GM23338 (cell line): ENCODE measurements around the gene POLA1. TPM values are rescaled to one million over a fixed set of nuclear protein-coding genes. Genes with fewer than 3 reads are reported as not detected.

Experiments
- ATAC-seq: fragments of 200-7000 bp; cut with Tn5 transposase; 3 replicates; pipeline ENCODE4 v1.9.1; 2020
- DNase-seq: peaks from one replicate; pipeline ENCODE4 v3.0.0-alpha.2; 2015; ENCODE audit warnings: low spot score
- H2AFZ ChIP-seq: fragments of 200-600 bp; sonication (generic); 2 replicates; pipeline ENCODE4 v1.8.0; 2016; ENCODE audit warnings: antibody characterized with exemption, mild to moderate bottlenecking, moderate library complexity
- H3F3A ChIP-seq: fragments of 200-600 bp; sonication (generic); replicated peaks from 2 replicates; pipeline ENCODE4 v1.8.0; 2017; ENCODE audit warnings: antibody characterized with exemption, mixed run types, low read depth
- H3K27ac ChIP-seq: fragments of 200-600 bp; sonication (generic); 2 replicates; pipeline ENCODE4 v1.6.1; 2016; ENCODE audit warnings: low read depth
- H3K27me3 ChIP-seq: fragments of 200-600 bp; sonication (generic); 2 replicates; pipeline ENCODE4 v1.8.0; 2016; ENCODE audit warnings: mild to moderate bottlenecking, mixed run types, moderate library complexity; ENCODE audit not compliant: insufficient read depth
- H3K36me3 ChIP-seq: fragments of 200-600 bp; sonication (generic); 2 replicates; pipeline ENCODE4 v1.8.0; 2016; ENCODE audit warnings: mild to moderate bottlenecking; ENCODE audit not compliant: insufficient read depth
- H3K4me1 ChIP-seq: fragments of 200-600 bp; sonication (generic); 2 replicates; pipeline ENCODE4 v1.8.0; 2016; ENCODE audit warnings: mild to moderate bottlenecking, moderate library complexity; ENCODE audit not compliant: insufficient read depth
- H3K4me2 ChIP-seq: fragments of 200-600 bp; sonication (generic); 2 replicates; pipeline ENCODE4 v1.7.1; 2017; ENCODE audit warnings: mixed run types
- H3K4me3 ChIP-seq: fragments of 200-600 bp; sonication (generic); 2 replicates; pipeline ENCODE4 v1.6.1; 2016; ENCODE audit warnings: mixed run types
- H3K79me2 ChIP-seq: fragments of 200-600 bp; sonication (generic); replicated peaks from 2 replicates; pipeline ENCODE4 v1.8.0; 2017; ENCODE audit warnings: mild to moderate bottlenecking; ENCODE audit not compliant: insufficient read depth
- H3K9me2 ChIP-seq: fragments of 200-600 bp; sonication (generic); 2 replicates; pipeline ENCODE4 v1.8.0; 2017; ENCODE audit not compliant: insufficient read depth
- H4K20me1 ChIP-seq: fragments of 200-600 bp; sonication (generic); replicated peaks from 2 replicates; pipeline ENCODE4 v1.8.0; 2017; ENCODE audit warnings: mild to moderate bottlenecking; ENCODE audit not compliant: insufficient read depth
- H3K27ac Mint-ChIP-seq: 2 replicates; pipeline ENCODE4 v1.8.0; 2020; ENCODE audit warnings: inconsistent platforms, mild to moderate bottlenecking, moderate library complexity, mixed read lengths
- H3K27me3 Mint-ChIP-seq: 3 replicates; pipeline ENCODE4 v1.8.0; 2022; ENCODE audit warnings: low read depth, mild to moderate bottlenecking, moderate library complexity, mixed read lengths, inconsistent platforms; ENCODE audit not compliant: insufficient read depth, poor library complexity
- H3K36me3 Mint-ChIP-seq: 3 replicates; pipeline ENCODE4 v1.8.0; 2021; ENCODE audit warnings: low read depth, mild to moderate bottlenecking, inconsistent platforms, moderate library complexity, mixed read lengths
- H3K4me1 Mint-ChIP-seq: 3 replicates; pipeline ENCODE4 v1.8.0; 2020; ENCODE audit warnings: mild to moderate bottlenecking, inconsistent platforms, mixed read lengths
- H3K4me3 Mint-ChIP-seq: 3 replicates; pipeline ENCODE4 v1.8.0; 2021; ENCODE audit warnings: moderate library complexity, mild to moderate bottlenecking, inconsistent platforms, mixed read lengths
- H3K9me3 Mint-ChIP-seq: 3 replicates; pipeline ENCODE4 v1.8.0; 2020; ENCODE audit warnings: moderate library complexity, mild to moderate bottlenecking, inconsistent platforms, mixed read lengths
- ETS1 ChIP-seq: IDR thresholded peaks from 2 replicates; pipeline ENCODE4 v1.6.1; 2016; ENCODE audit warnings: antibody characterized with exemption
- EZH2phosphoT487 ChIP-seq: fragments of 200-600 bp; sonication (generic); IDR thresholded peaks from one replicate; pipeline ENCODE4 v1.8.1; 2018; ENCODE audit warnings: antibody characterized with exemption; ENCODE audit not compliant: unreplicated experiment
- NANOG ChIP-seq: IDR thresholded peaks from 2 replicates; pipeline ENCODE4 v1.6.1; 2016; ENCODE audit warnings: antibody characterized with exemption, borderline replicate concordance
- POLR2AphosphoS5 ChIP-seq: IDR thresholded peaks from 2 replicates; pipeline ENCODE4 v1.6.1; 2016; ENCODE audit warnings: antibody characterized with exemption, low read depth
- STAT1 ChIP-seq: IDR thresholded peaks from one replicate; pipeline ENCODE4 v1.6.1; 2016; ENCODE audit warnings: antibody characterized with exemption; ENCODE audit not compliant: unreplicated experiment
- ZNF114 ChIP-seq: fragments of 250-450 bp; sonication (Bioruptor Pico); IDR thresholded peaks from 2 replicates; pipeline ENCODE4 v1.5.0; 2020; ENCODE audit warnings: mild to moderate bottlenecking, moderate library complexity
- ZNF331 ChIP-seq: fragments of 250-450 bp; sonication (Bioruptor Pico); IDR thresholded peaks from 2 replicates; pipeline ENCODE4 v1.5.0; 2020; ENCODE audit warnings: low read depth, mild to moderate bottlenecking, moderate library complexity
- polyA plus RNA-seq: library from polyadenylated mRNA; unstranded; fragments of >200 nt; fragmentation: Nextera tagmentation; extraction: Ambion mirVana; gene quantifications from 2 replicates; pipeline ENCODE4 v1.2.1, GENCODE V29; 2016
- total RNA-seq: library from RNA; depleted of rRNA; stranded (reverse); fragments of >200 nt; shearing (Covaris generic); gene quantifications from 2 replicates; pipeline ENCODE4 v1.2.3, GENCODE V29; 2014
- TF ChIP-seq, protein P1 (sequence below), 2 experiments: fragments of 200-600 bp in 1 of 2; sonication (generic) in 1 of 2; conservative IDR thresholded peaks; 2 replicates each; pipeline versions ENCODE4 v1.5.1 to v1.6.1; 2016 to 2017; ENCODE audit warnings: antibody characterized with exemption in 2 of 2, low read depth in 2 of 2, mild to moderate bottlenecking in 2 of 2, moderate library complexity in 1 of 2
- TF ChIP-seq, protein P2 (sequence below): fragments of 250-450 bp; sonication (Bioruptor Pico); IDR thresholded peaks from 2 replicates; pipeline ENCODE4 v1.5.0; 2020; ENCODE audit warnings: mild to moderate bottlenecking, moderate library complexity

Gene POLA1
- total and polyA plus RNA-seq, 2 experiments from 2014 or later = 12.6 to 36.6 TPM

DNA sequence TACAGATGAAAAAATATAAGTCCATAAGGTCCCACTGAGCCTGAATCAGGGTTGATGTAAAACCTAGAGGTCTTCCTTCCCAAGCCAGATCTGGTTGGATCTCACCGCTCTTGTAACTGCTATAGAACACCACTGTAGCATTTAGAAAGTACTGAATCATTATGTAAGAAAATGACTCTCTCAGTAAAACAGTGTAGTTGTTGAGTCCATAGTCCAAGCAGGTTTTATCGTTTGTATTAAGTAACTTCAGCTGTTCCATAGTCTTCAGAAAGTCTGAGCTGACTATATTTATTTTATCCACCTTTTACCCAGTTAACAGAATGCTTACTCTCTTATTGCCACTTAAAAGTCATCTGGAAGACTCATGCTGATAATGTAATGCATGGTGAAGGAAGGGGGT lies 82.2 kb downstream of the POLA1 start (continued):
- no peak for TF ChIP-seq EZH2phosphoT487
- TF ChIP-seq NANOG = no peak
- TF ChIP-seq STAT1 = no peak
- TF ChIP-seq ZNF331 = no peak

DNA sequence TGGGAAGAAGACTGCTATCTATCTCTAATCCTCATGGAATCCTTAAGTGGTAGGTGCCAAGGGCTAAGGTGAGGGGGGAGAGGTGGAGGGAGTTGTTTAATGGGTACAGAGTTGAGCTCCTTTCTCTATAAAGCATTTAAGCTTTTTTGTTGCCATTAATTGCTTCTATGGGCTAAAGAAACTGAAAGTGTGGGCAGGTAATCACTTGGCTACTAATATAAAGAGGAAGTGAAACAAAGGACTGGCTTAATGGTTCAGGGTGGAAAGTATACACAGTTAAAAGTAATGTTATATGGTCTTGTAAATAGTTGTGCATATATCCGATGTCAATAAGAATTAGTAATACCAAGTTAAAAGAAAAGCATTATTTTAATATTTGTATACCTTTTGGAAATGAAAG lies 83.9 kb downstream of the POLA1 start:
- no peak overlapping the region for H3K4me3 ChIP-seq
- ATAC-seq (no peak), DNase-seq (no peak)
- no peaks in the 10 kb centered on the region for H3K36me3 ChIP-seq
- no peaks in the 10 kb centered on the region for H3K9me2 ChIP-seq
- peaks cover 4% of the 10 kb centered on the region; the same call in 2 of the 3 replicates for H3K36me3 Mint-ChIP-seq
- no peaks in the 10 kb centered on the region for H3K4me1 Mint-ChIP-seq
- H4K20me1 ChIP-seq = no peaks in the 10 kb centered on the region
- no peaks in the 10 kb centered on the region for H3K9me3 Mint-ChIP-seq
- H3F3A ChIP-seq = no peaks in the 10 kb centered on the region
- H3K4me1 ChIP-seq = no peaks in the 10 kb centered on the region
- no peak overlapping the region for H3K4me2 ChIP-seq
- TF ChIP-seq, protein P1, sequence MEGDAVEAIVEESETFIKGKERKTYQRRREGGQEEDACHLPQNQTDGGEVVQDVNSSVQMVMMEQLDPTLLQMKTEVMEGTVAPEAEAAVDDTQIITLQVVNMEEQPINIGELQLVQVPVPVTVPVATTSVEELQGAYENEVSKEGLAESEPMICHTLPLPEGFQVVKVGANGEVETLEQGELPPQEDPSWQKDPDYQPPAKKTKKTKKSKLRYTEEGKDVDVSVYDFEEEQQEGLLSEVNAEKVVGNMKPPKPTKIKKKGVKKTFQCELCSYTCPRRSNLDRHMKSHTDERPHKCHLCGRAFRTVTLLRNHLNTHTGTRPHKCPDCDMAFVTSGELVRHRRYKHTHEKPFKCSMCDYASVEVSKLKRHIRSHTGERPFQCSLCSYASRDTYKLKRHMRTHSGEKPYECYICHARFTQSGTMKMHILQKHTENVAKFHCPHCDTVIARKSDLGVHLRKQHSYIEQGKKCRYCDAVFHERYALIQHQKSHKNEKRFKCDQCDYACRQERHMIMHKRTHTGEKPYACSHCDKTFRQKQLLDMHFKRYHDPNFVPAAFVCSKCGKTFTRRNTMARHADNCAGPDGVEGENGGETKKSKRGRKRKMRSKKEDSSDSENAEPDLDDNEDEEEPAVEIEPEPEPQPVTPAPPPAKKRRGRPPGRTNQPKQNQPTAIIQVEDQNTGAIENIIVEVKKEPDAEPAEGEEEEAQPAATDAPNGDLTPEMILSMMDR (conservative IDR thresholded peaks at IDR 0.05; ENCODE audit: low read depth in 2 of 2) = no peak
- TF ChIP-seq POLR2AphosphoS5 = no peak
- TF ChIP-seq ZNF114 (CRISPR knock-in tag) = no peak
- no peak overlapping the region for H3K27ac Mint-ChIP-seq
- no peak overlapping the region for H3K4me3 Mint-ChIP-seq
- no peaks in the 10 kb centered on the region for H3K27me3 ChIP-seq
- H3K27ac ChIP-seq = no peak overlapping the region
- no peaks in the 10 kb centered on the region for H3K27me3 Mint-ChIP-seq
- no peak overlapping the region for H2AFZ ChIP-seq
- no peaks in the 10 kb centered on the region for H3K79me2 ChIP-seq

DNA sequence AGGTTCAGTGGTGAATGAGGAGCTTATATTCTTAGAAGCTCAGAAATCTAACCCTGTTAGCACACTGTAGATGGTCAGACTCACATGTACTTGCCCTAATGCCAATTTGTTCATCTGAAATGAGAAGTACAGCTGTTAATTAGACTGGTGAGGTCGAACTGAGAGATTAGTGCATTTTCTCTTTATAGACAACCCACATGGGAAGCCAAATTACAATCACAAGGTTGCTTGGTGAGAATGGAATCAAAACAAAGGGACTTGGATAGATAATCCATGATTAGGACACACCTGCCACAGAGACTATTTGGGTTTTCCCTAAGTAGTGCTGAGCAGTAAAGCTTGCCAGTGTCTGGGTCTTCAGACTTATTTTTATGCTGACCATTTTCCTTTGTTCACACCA lies 88.3 kb downstream of the POLA1 start:
- no peaks in the 10 kb centered on the region for H3F3A ChIP-seq
- no peak overlapping the region for H3K4me2 ChIP-seq
- H3K4me1 ChIP-seq = no peaks in the 10 kb centered on the region
- no peak overlapping the region for H3K27ac Mint-ChIP-seq
- no peak overlapping the region for H3K4me3 Mint-ChIP-seq
- no peak overlapping the region for H2AFZ ChIP-seq
- H3K36me3 Mint-ChIP-seq = peaks cover 4% of the 10 kb centered on the region
- no peaks in the 10 kb centered on the region for H3K27me3 Mint-ChIP-seq
- no peaks in the 10 kb centered on the region for H3K79me2 ChIP-seq
- H3K9me3 Mint-ChIP-seq = no peaks in the 10 kb centered on the region
- no peaks in the 10 kb centered on the region for H3K4me1 Mint-ChIP-seq
- no peaks in the 10 kb centered on the region for H3K36me3 ChIP-seq
- no peak overlapping the region for H3K4me3 ChIP-seq
- no peak for ATAC-seq
- TF ChIP-seq, protein P2, sequence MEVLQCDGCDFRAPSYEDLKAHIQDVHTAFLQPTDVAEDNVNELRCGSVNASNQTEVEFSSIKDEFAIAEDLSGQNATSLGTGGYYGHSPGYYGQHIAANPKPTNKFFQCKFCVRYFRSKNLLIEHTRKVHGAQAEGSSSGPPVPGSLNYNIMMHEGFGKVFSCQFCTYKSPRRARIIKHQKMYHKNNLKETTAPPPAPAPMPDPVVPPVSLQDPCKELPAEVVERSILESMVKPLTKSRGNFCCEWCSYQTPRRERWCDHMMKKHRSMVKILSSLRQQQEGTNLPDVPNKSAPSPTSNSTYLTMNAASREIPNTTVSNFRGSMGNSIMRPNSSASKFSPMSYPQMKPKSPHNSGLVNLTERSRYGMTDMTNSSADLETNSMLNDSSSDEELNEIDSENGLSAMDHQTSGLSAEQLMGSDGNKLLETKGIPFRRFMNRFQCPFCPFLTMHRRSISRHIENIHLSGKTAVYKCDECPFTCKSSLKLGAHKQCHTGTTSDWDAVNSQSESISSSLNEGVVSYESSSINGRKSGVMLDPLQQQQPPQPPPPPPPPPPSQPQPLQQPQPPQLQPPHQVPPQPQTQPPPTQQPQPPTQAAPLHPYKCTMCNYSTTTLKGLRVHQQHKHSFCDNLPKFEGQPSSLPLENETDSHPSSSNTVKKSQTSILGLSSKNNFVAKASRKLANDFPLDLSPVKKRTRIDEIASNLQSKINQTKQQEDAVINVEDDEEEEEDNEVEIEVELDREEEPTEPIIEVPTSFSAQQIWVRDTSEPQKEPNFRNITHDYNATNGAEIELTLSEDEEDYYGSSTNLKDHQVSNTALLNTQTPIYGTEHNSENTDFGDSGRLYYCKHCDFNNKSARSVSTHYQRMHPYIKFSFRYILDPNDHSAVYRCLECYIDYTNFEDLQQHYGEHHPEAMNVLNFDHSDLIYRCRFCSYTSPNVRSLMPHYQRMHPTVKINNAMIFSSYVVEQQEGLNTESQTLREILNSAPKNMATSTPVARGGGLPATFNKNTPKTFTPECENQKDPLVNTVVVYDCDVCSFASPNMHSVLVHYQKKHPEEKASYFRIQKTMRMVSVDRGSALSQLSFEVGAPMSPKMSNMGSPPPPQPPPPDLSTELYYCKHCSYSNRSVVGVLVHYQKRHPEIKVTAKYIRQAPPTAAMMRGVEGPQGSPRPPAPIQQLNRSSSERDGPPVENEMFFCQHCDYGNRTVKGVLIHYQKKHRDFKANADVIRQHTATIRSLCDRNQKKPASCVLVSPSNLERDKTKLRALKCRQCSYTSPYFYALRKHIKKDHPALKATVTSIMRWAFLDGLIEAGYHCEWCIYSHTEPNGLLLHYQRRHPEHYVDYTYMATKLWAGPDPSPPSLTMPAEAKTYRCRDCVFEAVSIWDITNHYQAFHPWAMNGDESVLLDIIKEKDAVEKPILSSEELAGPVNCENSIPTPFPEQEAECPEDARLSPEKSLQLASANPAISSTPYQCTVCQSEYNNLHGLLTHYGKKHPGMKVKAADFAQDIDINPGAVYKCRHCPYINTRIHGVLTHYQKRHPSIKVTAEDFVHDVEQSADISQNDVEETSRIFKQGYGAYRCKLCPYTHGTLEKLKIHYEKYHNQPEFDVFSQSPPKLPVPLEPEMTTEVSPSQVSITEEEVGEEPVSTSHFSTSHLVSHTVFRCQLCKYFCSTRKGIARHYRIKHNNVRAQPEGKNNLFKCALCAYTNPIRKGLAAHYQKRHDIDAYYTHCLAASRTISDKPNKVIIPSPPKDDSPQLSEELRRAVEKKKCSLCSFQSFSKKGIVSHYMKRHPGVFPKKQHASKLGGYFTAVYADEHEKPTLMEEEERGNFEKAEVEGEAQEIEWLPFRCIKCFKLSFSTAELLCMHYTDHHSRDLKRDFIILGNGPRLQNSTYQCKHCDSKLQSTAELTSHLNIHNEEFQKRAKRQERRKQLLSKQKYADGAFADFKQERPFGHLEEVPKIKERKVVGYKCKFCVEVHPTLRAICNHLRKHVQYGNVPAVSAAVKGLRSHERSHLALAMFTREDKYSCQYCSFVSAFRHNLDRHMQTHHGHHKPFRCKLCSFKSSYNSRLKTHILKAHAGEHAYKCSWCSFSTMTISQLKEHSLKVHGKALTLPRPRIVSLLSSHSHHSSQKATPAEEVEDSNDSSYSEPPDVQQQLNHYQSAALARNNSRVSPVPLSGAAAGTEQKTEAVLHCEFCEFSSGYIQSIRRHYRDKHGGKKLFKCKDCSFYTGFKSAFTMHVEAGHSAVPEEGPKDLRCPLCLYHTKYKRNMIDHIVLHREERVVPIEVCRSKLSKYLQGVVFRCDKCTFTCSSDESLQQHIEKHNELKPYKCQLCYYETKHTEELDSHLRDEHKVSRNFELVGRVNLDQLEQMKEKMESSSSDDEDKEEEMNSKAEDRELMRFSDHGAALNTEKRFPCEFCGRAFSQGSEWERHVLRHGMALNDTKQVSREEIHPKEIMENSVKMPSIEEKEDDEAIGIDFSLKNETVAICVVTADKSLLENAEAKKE = no peak
- no peak for TF ChIP-seq ETS1
- H4K20me1 ChIP-seq = no peaks in the 10 kb centered on the region
- DNase-seq = no peak
- no peaks in the 10 kb centered on the region for H3K9me2 ChIP-seq
- H3K27ac ChIP-seq = no peak overlapping the region
- no peaks in the 10 kb centered on the region for H3K27me3 ChIP-seq
